ENCODE measurements around the gene GEMIN5.
A peak's percentile ranks its signal among the peaks of the same experiment; 100 is the strongest.

DNA sequence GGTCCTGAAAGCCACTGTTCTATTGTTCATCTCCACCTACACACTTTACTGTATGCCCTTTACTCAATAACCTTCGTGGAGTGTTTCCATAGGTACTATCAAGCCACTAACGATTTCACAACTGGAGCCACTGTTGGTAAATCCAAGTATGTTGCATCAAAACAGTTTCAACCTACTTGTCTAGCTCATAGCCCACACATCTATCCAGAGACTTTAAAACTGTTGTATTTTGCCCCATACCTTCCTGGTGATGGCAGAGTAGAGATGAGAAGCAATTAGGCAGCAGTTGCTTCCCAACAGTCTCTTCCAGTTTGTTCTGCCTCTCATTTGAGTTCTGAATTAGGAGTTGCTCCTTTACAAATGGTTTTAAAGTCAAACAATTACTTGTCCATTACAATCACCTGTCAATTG, 88.2 kb downstream of the GEMIN5 start:
- TF ChIP-seq, protein P1, sequence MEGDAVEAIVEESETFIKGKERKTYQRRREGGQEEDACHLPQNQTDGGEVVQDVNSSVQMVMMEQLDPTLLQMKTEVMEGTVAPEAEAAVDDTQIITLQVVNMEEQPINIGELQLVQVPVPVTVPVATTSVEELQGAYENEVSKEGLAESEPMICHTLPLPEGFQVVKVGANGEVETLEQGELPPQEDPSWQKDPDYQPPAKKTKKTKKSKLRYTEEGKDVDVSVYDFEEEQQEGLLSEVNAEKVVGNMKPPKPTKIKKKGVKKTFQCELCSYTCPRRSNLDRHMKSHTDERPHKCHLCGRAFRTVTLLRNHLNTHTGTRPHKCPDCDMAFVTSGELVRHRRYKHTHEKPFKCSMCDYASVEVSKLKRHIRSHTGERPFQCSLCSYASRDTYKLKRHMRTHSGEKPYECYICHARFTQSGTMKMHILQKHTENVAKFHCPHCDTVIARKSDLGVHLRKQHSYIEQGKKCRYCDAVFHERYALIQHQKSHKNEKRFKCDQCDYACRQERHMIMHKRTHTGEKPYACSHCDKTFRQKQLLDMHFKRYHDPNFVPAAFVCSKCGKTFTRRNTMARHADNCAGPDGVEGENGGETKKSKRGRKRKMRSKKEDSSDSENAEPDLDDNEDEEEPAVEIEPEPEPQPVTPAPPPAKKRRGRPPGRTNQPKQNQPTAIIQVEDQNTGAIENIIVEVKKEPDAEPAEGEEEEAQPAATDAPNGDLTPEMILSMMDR (conservative IDR thresholded peaks at IDR 0.05; ENCODE audit: low read depth, low read length) = 0 out of 2 replicates have a peak, but pooled peaks have one; percentile 7
- peak; percentile 79; the same call in 1 of the 2 replicates for TF ChIP-seq CEBPB (IDR thresholded peaks at IDR 0.05; ENCODE audit: low read depth, low read length)
- no peak for TF ChIP-seq MAFK (IDR thresholded peaks at IDR 0.05; ENCODE audit: low read depth, low read length)
- TF ChIP-seq, protein P2, sequence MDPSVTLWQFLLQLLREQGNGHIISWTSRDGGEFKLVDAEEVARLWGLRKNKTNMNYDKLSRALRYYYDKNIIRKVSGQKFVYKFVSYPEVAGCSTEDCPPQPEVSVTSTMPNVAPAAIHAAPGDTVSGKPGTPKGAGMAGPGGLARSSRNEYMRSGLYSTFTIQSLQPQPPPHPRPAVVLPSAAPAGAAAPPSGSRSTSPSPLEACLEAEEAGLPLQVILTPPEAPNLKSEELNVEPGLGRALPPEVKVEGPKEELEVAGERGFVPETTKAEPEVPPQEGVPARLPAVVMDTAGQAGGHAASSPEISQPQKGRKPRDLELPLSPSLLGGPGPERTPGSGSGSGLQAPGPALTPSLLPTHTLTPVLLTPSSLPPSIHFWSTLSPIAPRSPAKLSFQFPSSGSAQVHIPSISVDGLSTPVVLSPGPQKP (IDR thresholded peaks at IDR 0.05; ENCODE audit: borderline replicate concordance, low read depth, low read length) = no peak
- TF ChIP-seq RCOR1 (IDR thresholded peaks at IDR 0.05; ENCODE audit: insufficient replicate concordance, low read length) = no peak
- no peak for TF ChIP-seq CHD1 (IDR thresholded peaks at IDR 0.05; ENCODE audit: low read depth, low read length)
- TF ChIP-seq, protein P3, sequence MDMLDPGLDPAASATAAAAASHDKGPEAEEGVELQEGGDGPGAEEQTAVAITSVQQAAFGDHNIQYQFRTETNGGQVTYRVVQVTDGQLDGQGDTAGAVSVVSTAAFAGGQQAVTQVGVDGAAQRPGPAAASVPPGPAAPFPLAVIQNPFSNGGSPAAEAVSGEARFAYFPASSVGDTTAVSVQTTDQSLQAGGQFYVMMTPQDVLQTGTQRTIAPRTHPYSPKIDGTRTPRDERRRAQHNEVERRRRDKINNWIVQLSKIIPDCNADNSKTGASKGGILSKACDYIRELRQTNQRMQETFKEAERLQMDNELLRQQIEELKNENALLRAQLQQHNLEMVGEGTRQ (IDR thresholded peaks at IDR 0.05; ENCODE audit: low read depth, low read length) = no peak
- no peak for TF ChIP-seq NFE2L2 (IDR thresholded peaks at IDR 0.05; ENCODE audit: low read depth, low read length)
- no peak for TF ChIP-seq POLR2A (IDR thresholded peaks at IDR 0.05; ENCODE audit: low read depth, low read length)
- no peak for TF ChIP-seq RFX5 (IDR thresholded peaks at IDR 0.05; ENCODE audit: low read depth, low read length)
- TF ChIP-seq RAD21 (IDR thresholded peaks at IDR 0.05; ENCODE audit: low read length) = no peak
- no peak for TF ChIP-seq MAZ (IDR thresholded peaks at IDR 0.05; ENCODE audit: borderline replicate concordance, low read depth, low read length)

Data from IMR-90 (cell line).